Subcutaneous abdominal adipose tissue (tissue), 5 donors: ENCODE data around the gene GPC6.

Experiments
- H3K27ac ChIP-seq: one replicate; pipeline ENCODE4 v1.7.0; 2013; ENCODE audit warnings: low read depth, mild to moderate bottlenecking, inconsistent platforms, low read length, moderate library complexity
- H3K27me3 ChIP-seq, 5 donors: one replicate each; pipeline ENCODE4 v1.7.0; 2013; ENCODE audit warnings: low read length in 5 of 5, inconsistent platforms in 1 of 5; ENCODE audit not compliant: control insufficient read depth in 5 of 5, insufficient read depth in 4 of 5
- H3K36me3 ChIP-seq, 5 donors: one replicate each; pipeline ENCODE4 v1.7.0; 2013; ENCODE audit warnings: low read length in 5 of 5; ENCODE audit not compliant: control insufficient read depth in 5 of 5, insufficient read depth in 5 of 5
- H3K4me1 ChIP-seq, 5 donors: one replicate each; pipeline ENCODE4 v1.7.0; 2013; ENCODE audit warnings: low read length in 5 of 5, mild to moderate bottlenecking in 3 of 5, moderate library complexity in 1 of 5; ENCODE audit not compliant: control insufficient read depth in 5 of 5, insufficient read depth in 5 of 5
- H3K4me3 ChIP-seq, 5 donors: one replicate each; pipeline ENCODE4 v1.7.0; 2013; ENCODE audit warnings: low read length in 5 of 5, low read depth in 1 of 5
- H3K9ac ChIP-seq, 5 donors: one replicate each; pipeline ENCODE4 v1.7.0; 2013; ENCODE audit warnings: low read length in 5 of 5, mild to moderate bottlenecking in 4 of 5, moderate library complexity in 3 of 5
- H3K9me3 ChIP-seq, 5 donors: one replicate each; pipeline ENCODE4 v1.7.0; 2013; ENCODE audit warnings: low read length in 5 of 5; ENCODE audit not compliant: control insufficient read depth in 5 of 5
- donor health status: healthy.
- donor health status: healthy.
- donor health status: healthy.
- donor health status: healthy.
- donor health status: healthy.

The GPC6 gene

GRCh38 chr13:93552596-93552995, 326.0 kb downstream of the GPC6 start:
- no peak overlapping the region for H3K4me3 ChIP-seq
- H3K27ac ChIP-seq, result no peak overlapping the region
- H3K36me3 ChIP-seq, result no peaks in the 10 kb centered on the region
- H3K27me3 ChIP-seq, result no peaks in the 10 kb centered on the region
- no peaks in the 10 kb centered on the region for H3K9me3 ChIP-seq
- H3K4me1 ChIP-seq, result no peaks in the 10 kb centered on the region
- H3K9ac ChIP-seq, result no peak overlapping the region

- Histone ChIP-seq H3K4me3 (no peak overlapping the region), H3K27ac (no peak overlapping the region), H3K36me3 (no peaks in the 10 kb centered on the region), H3K9ac (no peak overlapping the region), H3K9me3 (no peaks in the 10 kb centered on the region), H3K4me1 (no peaks in the 10 kb centered on the region), H3K27me3 (no peaks in the 10 kb centered on the region)
These were observed 327.9 kb downstream of the GPC6 start for GRCh38 chr13:93554514-93554913.

GRCh38 chr13:93558637-93559036, 332.0 kb downstream of the GPC6 start:
- no peaks in the 10 kb centered on the region for H3K9me3 ChIP-seq
- H3K4me1 ChIP-seq, result no peaks in the 10 kb centered on the region
- H3K36me3 ChIP-seq, result no peaks in the 10 kb centered on the region
- H3K4me3 ChIP-seq, result no peak overlapping the region
- H3K27ac ChIP-seq, result no peak overlapping the region
- no peak overlapping the region for H3K9ac ChIP-seq
- H3K27me3 ChIP-seq, result no peaks in the 10 kb centered on the region

GRCh38 chr13:93559718-93560117, 333.1 kb downstream of the GPC6 start:
- Histone ChIP-seq H3K27ac (no peak overlapping the region), H3K4me3 (no peak overlapping the region), H3K4me1 (no peaks in the 10 kb centered on the region), H3K9me3 (no peaks in the 10 kb centered on the region), H3K36me3 (no peaks in the 10 kb centered on the region), H3K27me3 (no peaks in the 10 kb centered on the region), H3K9ac (no peak overlapping the region)

- Histone ChIP-seq H3K36me3 (no peaks in the 10 kb centered on the region), H3K9ac (no peak overlapping the region), H3K4me1 (no peaks in the 10 kb centered on the region), H3K4me3 (no peak overlapping the region), H3K27ac (no peak overlapping the region), H3K27me3 (no peaks in the 10 kb centered on the region), H3K9me3 (no peaks in the 10 kb centered on the region)
These were observed 335.1 kb downstream of the GPC6 start for GRCh38 chr13:93561576-93562225.

- no peak overlapping the region for H3K4me3 ChIP-seq
- no peaks in the 10 kb centered on the region for H3K36me3 ChIP-seq
- H3K4me1 ChIP-seq, result no peaks in the 10 kb centered on the region
- no peaks in the 10 kb centered on the region for H3K9me3 ChIP-seq
- H3K9ac ChIP-seq, result no peak overlapping the region
- H3K27ac ChIP-seq, result no peak overlapping the region
- H3K27me3 ChIP-seq, result no peaks in the 10 kb centered on the region
These were observed 336.1 kb downstream of the GPC6 start for GRCh38 chr13:93562676-93563075.

GRCh38 chr13:93577105-93577504, 350.5 kb downstream of the GPC6 start:
- Histone ChIP-seq H3K9ac (no peak overlapping the region), H3K4me3 (no peak overlapping the region)

GRCh38 chr13:93589788-93590187, 363.2 kb downstream of the GPC6 start:
- no peak overlapping the region for H3K4me3 ChIP-seq
- H3K9ac ChIP-seq, result no peak overlapping the region
- peaks cover 0 to 4% (median 0%) of the 10 kb centered on the region in 5 donors for H3K9me3 ChIP-seq
- H3K27me3 ChIP-seq, result no peaks in the 10 kb centered on the region
- H3K4me1 ChIP-seq, result no peaks in the 10 kb centered on the region
- no peaks in the 10 kb centered on the region for H3K36me3 ChIP-seq
- H3K27ac ChIP-seq, result no peak overlapping the region

More at GRCh38 chr13:93577105-93577504, 350.5 kb downstream of the GPC6 start:
- Histone ChIP-seq H3K36me3 (no peaks in the 10 kb centered on the region), H3K9me3 (no peaks in the 10 kb centered on the region), H3K27ac (no peak overlapping the region), H3K27me3 (no peaks in the 10 kb centered on the region), H3K4me1 (no peaks in the 10 kb centered on the region)

- Histone ChIP-seq H3K4me3 (no peak overlapping the region), H3K4me1 (no peaks in the 10 kb centered on the region), H3K9ac (no peak overlapping the region), H3K27ac (no peak overlapping the region), H3K27me3 (no peaks in the 10 kb centered on the region), H3K36me3 (no peaks in the 10 kb centered on the region), H3K9me3 (no peaks in the 10 kb centered on the region)
These were observed 376.4 kb downstream of the GPC6 start for GRCh38 chr13:93603043-93603442.

GRCh38 chr13:93614776-93615175, 388.2 kb downstream of the GPC6 start:
- no peaks in the 10 kb centered on the region for H3K4me1 ChIP-seq
- H3K9ac ChIP-seq, result no peak overlapping the region
- H3K4me3 ChIP-seq, result no peak overlapping the region
- no peaks in the 10 kb centered on the region for H3K27me3 ChIP-seq
- no peaks in the 10 kb centered on the region for H3K36me3 ChIP-seq
- no peaks in the 10 kb centered on the region for H3K9me3 ChIP-seq
- H3K27ac ChIP-seq, result no peak overlapping the region
